WERI-Rb-1 (cell line): ENCODE results near the gene ACOT9.

Source experiments
- DNase-seq: peaks from one replicate; pipeline ENCODE4 v3.0.0-alpha.2; 2020
- H3K27ac ChIP-seq: fragments of 250-450 bp; sonication (Bioruptor Pico); 2 replicates; pipeline ENCODE4 v1.5.1; 2020; ENCODE audit warnings: mild to moderate bottlenecking, moderate library complexity
- H3K27me3 ChIP-seq: fragments of 250-450 bp; sonication (Bioruptor Pico); 2 replicates; pipeline ENCODE4 v1.5.1; 2021; ENCODE audit warnings: mild to moderate bottlenecking, low read depth, moderate library complexity; ENCODE audit not compliant: insufficient read depth, severe bottlenecking
- H3K36me3 ChIP-seq: fragments of 250-450 bp; sonication (Bioruptor Pico); 2 replicates; pipeline ENCODE4 v1.5.1; 2020; ENCODE audit warnings: mild to moderate bottlenecking, moderate library complexity
- H3K4me3 ChIP-seq: 2 replicates; pipeline ENCODE4 v1.5.1; 2011; ENCODE audit warnings: low read depth, mild to moderate bottlenecking, control low read depth, low read length
- H3K9me3 ChIP-seq: fragments of 250-450 bp; sonication (Bioruptor Pico); 2 replicates; pipeline ENCODE4 v1.5.1; 2021; ENCODE audit warnings: mild to moderate bottlenecking, moderate library complexity; ENCODE audit not compliant: severe bottlenecking
- CTCF ChIP-seq: IDR thresholded peaks from 2 replicates; pipeline ENCODE4 v1.5.1; 2011; ENCODE audit warnings: low read depth, mild to moderate bottlenecking, control low read depth, inconsistent platforms, low read length

ACOT9 gene

DNA sequence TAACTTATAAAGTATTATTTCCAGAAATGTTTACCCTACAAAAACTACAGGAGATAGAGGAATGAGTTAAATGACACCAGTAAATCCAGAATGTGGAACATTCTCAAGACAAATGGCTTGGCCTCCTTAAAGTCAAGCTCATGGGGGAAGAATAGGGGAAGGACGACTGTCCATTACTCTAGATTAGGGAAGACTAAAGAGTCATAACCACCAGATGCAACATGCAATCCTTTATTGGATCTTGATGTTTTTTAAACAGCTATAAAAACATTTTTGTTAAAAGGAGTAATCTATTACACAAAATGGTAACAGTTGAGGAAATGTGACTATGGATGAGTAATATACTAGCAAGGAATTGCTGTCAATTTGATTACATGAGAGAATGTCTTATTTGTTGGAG is 11.1 kb downstream of the ACOT9 start:
- TF ChIP-seq CTCF: no peak

GRCh38 chrX:23729214-23729613 is 13.9 kb downstream of the ACOT9 start:
- no peak for TF ChIP-seq CTCF
- Histone ChIP-seq H3K27me3 (peaks cover 6% of the 10 kb centered on the region), H3K36me3 (peaks cover 2% of the 10 kb centered on the region; the same call in 1 of the 2 replicates), H3K27ac (no peak overlapping the region), H3K9me3 (no peaks in the 10 kb centered on the region), H3K4me3 (no peak overlapping the region)
- DNase-seq: no peak

More for the DNA sequence above, 11.1 kb downstream of the ACOT9 start:
- DNase-seq: no peak
- no peaks in the 10 kb centered on the region for H3K9me3 ChIP-seq
- peaks cover 6% of the 10 kb centered on the region for H3K27me3 ChIP-seq
- no peak overlapping the region for H3K27ac ChIP-seq
- no peak overlapping the region for H3K4me3 ChIP-seq
- H3K36me3 ChIP-seq: peaks cover 2% of the 10 kb centered on the region; the same call in 1 of the 2 replicates

GRCh38 chrX:23727206-23727605 is 15.9 kb downstream of the ACOT9 start:
- no peak for TF ChIP-seq CTCF
- Histone ChIP-seq H3K9me3 (no peaks in the 10 kb centered on the region), H3K4me3 (no peak overlapping the region), H3K36me3 (peaks cover 2% of the 10 kb centered on the region), H3K27me3 (peaks cover 7% of the 10 kb centered on the region), H3K27ac (no peak overlapping the region)
- no peak for DNase-seq

- Histone ChIP-seq H3K27me3 (peaks cover 7% of the 10 kb centered on the region), H3K4me3 (no peak overlapping the region), H3K36me3 (peaks cover 5% of the 10 kb centered on the region), H3K27ac (no peak overlapping the region), H3K9me3 (no peaks in the 10 kb centered on the region)
- DNase-seq: no peak
- no peak for TF ChIP-seq CTCF
Observed at GRCh38 chrX:23726191-23726590, 16.9 kb downstream of the ACOT9 start.

- Histone ChIP-seq H3K4me3 (no peak overlapping the region), H3K9me3 (no peaks in the 10 kb centered on the region), H3K36me3 (peaks cover 3% of the 10 kb centered on the region), H3K27ac (no peak overlapping the region), H3K27me3 (peaks cover 9% of the 10 kb centered on the region)
- TF ChIP-seq CTCF: no peak
- no peak for DNase-seq
Observed at GRCh38 chrX:23720117-23720677, 22.9 kb downstream of the ACOT9 start.

- Histone ChIP-seq H3K4me3 (no peak overlapping the region), H3K9me3 (no peaks in the 10 kb centered on the region), H3K27me3 (peaks cover 10% of the 10 kb centered on the region), H3K27ac (no peak overlapping the region), H3K36me3 (peaks cover 6% of the 10 kb centered on the region)
- TF ChIP-seq CTCF: no peak
- no peak for DNase-seq
Observed at GRCh38 chrX:23705235-23705634, 37.8 kb downstream of the ACOT9 start.
